ENCODE measurements around the gene NXPH3.
A peak's percentile ranks its signal among the peaks of the same experiment; 100 is the strongest.
"Not testable (repeated sequence)": the region's sequence is repeated elsewhere in the genome, so short reads cannot be mapped to it uniquely, and the experiment has no call there.

Gene NXPH3

GRCh38 chr17:49575679-49576087, at the start of gene NXPH3:
TSS of gene NXPH3 (plus strand) at chr17:49575871. CDS start at chr17:49576220, 349 bp downstream.
- DNase-seq: peak; percentile 50 to 55

GRCh38 chr17:49527927-49528651, 47.6 kb upstream of the NXPH3 start:
- DNase-seq: no peak

GRCh38 chr17:49528966-49529365, 46.7 kb upstream of the NXPH3 start:
- DNase-seq: no peak

GRCh38 chr17:49530118-49530517, 45.6 kb upstream of the NXPH3 start:
- no peak for DNase-seq

GRCh38 chr17:49543860-49544259, 31.8 kb upstream of the NXPH3 start:
- no peak for DNase-seq

GRCh38 chr17:49545007-49545660, 30.5 kb upstream of the NXPH3 start:
- DNase-seq: no peak

GRCh38 chr17:49545806-49546545, 29.7 kb upstream of the NXPH3 start:
- no peak for DNase-seq

- no peak for DNase-seq
Measured at GRCh38 chr17:49546546-49547535, 28.8 kb upstream of the NXPH3 start.

- no peak for DNase-seq
Measured at GRCh38 chr17:49547566-49547965, 28.1 kb upstream of the NXPH3 start.

GRCh38 chr17:49548051-49548505, 27.6 kb upstream of the NXPH3 start:
- DNase-seq: no peak

- no peak for DNase-seq
Measured at GRCh38 chr17:49548506-49549310, 27.0 kb upstream of the NXPH3 start.

- no peak for DNase-seq
Measured at GRCh38 chr17:49549311-49549605, 26.4 kb upstream of the NXPH3 start.

GRCh38 chr17:49549691-49550678, 25.7 kb upstream of the NXPH3 start:
- DNase-seq: no peak

- not testable (repeated sequence) for DNase-seq
Measured at GRCh38 chr17:49550764-49551163, 24.9 kb upstream of the NXPH3 start.

GRCh38 chr17:49551221-49552069, 24.2 kb upstream of the NXPH3 start:
- no peak for DNase-seq

GRCh38 chr17:49552070-49552751, 23.5 kb upstream of the NXPH3 start:
- no peak for DNase-seq

- no peak for DNase-seq
Measured at GRCh38 chr17:49553676-49554335, 21.9 kb upstream of the NXPH3 start.

All from activated CD4-positive, alpha-beta T cell treated with anti-CD3 and anti-CD28 coated beads for 4 hours (primary cell).